Measurements from ENCODE around the gene NUP160. TPM values are rescaled to one million over a fixed set of nuclear protein-coding genes. Genes with fewer than 3 reads are reported as not detected.
"Not testable (repeated sequence)": the region's sequence is repeated elsewhere in the genome, so short reads cannot be mapped to it uniquely, and the experiment has no call there.

The NUP160 gene
- total RNA-seq, 2 experiments from 2014 or later: 76.4 to 77.0 TPM

GRCh38 chr11:47768101-47768612 lies 80.0 kb downstream of the NUP160 start:
- TF ChIP-seq CTCF (IDR thresholded peaks at IDR 0.05): no peak
- H3K4me3 Mint-ChIP-seq: peak overlapping the region; percentile 99
- intact Hi-C loops (cut with micrococcal nuclease): no loop called here
- POLR2A ChIA-PET: interaction anchor here (0.6 to 2.1 kb wide), 13 partner anchors 8 to 190 kb away, joined by 3 to 9 read pairs (median 3); no protein-coding TSS in a partner anchor
- no peaks in the 10 kb centered on the region for H3K9me3 Mint-ChIP-seq
- ATAC-seq (no peak), DNase-seq (peak; percentile 45)
- H3K27ac Mint-ChIP-seq: peak overlapping the region; percentile 100
- H3K27me3 Mint-ChIP-seq: no peaks in the 10 kb centered on the region
- CTCF ChIA-PET: interaction anchor here (1.3 kb wide), 1 partner anchor 10 kb away, joined by 4 read pairs; no protein-coding TSS in a partner anchor
- H3K4me1 Mint-ChIP-seq (ENCODE audit: low read depth): peaks cover 17% of the 10 kb centered on the region
- peaks cover 28% of the 10 kb centered on the region for H3K36me3 Mint-ChIP-seq (ENCODE audit: low read depth)

DNA sequence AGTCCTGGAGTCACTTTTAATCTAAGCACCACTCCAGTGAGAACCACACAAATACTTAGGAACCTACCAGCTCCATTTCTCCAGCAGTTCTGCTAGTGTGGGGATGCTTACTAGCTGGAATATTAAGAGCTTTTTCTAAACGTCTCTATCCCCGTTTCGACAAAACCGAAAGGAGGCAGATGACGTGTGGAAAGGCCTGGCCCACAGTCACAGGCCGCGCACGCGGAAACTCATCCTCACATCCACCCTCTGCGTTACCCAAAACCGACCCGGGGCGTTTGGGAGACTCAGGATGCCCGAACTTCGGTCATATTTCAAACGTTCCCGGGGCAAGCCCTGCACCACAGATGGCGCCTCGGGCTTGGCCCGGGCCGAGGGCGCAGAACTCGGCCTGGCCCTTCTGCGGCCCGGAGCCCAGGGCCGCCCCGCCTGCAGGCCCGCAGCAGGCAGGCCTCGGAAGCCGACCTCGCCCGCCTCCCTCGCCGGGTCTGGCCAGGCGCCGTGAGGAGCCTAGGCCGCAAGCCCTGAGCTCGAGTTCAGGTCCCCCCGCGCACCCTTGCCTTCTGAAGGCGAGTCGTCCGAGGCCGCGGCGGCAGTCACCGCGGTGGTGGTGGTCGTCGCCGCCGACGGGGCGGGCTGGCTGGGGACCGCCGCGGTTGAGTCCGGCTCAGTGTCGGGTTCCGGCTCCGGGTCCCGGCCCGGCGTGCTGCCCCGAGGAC lies 81.5 kb downstream of the NUP160 start:
- H3K27me3 Mint-ChIP-seq: no peaks in the 10 kb centered on the region
- intact Hi-C loops (cut with micrococcal nuclease): no loop called here
- peaks cover 37% of the 10 kb centered on the region for H3K36me3 Mint-ChIP-seq (ENCODE audit: low read depth)
- peak overlapping the region; percentile 100 for H3K27ac Mint-ChIP-seq
- no peak for TF ChIP-seq CTCF (IDR thresholded peaks at IDR 0.05)
- ATAC-seq: peak; percentile 28
- H3K4me3 Mint-ChIP-seq: peak overlapping the region; percentile 99
- ChIA-PET POLR2A (interaction anchor here (0.6 to 2.1 kb wide), 23 partner anchors 8 to 343 kb away, joined by 3 to 14 read pairs (median 3); partner anchors contain the start of genes NUP160 and PTPMT1), CTCF (no interaction called here)
- peaks cover 17% of the 10 kb centered on the region for H3K4me1 Mint-ChIP-seq (ENCODE audit: low read depth)
- DNase-seq: peak; percentile 87
- no peaks in the 10 kb centered on the region for H3K9me3 Mint-ChIP-seq

- peak overlapping the region; percentile 98 for H3K27ac Mint-ChIP-seq
- no peaks in the 10 kb centered on the region for H3K9me3 Mint-ChIP-seq
- intact Hi-C loops (cut with micrococcal nuclease): no loop called here
- peak overlapping the region; percentile 99 for H3K4me3 Mint-ChIP-seq
- no peaks in the 10 kb centered on the region for H3K27me3 Mint-ChIP-seq
- peaks cover 22% of the 10 kb centered on the region for H3K4me1 Mint-ChIP-seq (ENCODE audit: low read depth)
- ATAC-seq: no peak
- no peak for DNase-seq
- TF ChIP-seq CTCF (IDR thresholded peaks at IDR 0.05): no peak
- POLR2A ChIA-PET: interaction anchor here (0.6 to 2.1 kb wide), 2 partner anchors 9 to 397 kb away, joined by 3 to 8 read pairs; no protein-coding TSS in a partner anchor
- CTCF ChIA-PET: interaction anchor here (0.7 to 1.1 kb wide), 3 partner anchors 52 to 91 kb away, joined by 3 to 4 read pairs (median 3); no protein-coding TSS in a partner anchor
- H3K36me3 Mint-ChIP-seq (ENCODE audit: low read depth): peaks cover 44% of the 10 kb centered on the region
Measured at GRCh38 chr11:47765086-47765485, 83.1 kb downstream of the NUP160 start.

- H3K27ac Mint-ChIP-seq; H3K9me3 Mint-ChIP-seq; ATAC-seq; H3K27me3 Mint-ChIP-seq; H3K4me3 Mint-ChIP-seq; DNase-seq; CTCF ChIA-PET; intact Hi-C loops (cut with micrococcal nuclease): not testable (repeated sequence)
- Mint-ChIP-seq H3K36me3 (ENCODE audit: low read depth) (peaks cover 63% of the 10 kb centered on the region), H3K4me1 (ENCODE audit: low read depth) (peaks cover 16% of the 10 kb centered on the region)
- POLR2A ChIA-PET: interaction anchor here (1.3 to 1.5 kb wide), 3 partner anchors 8 to 44 kb away, joined by 4 to 9 read pairs (median 6); partner anchors contain the start of genes AGBL2 and FNBP4
Measured at GRCh38 chr11:47759291-47759690, 88.9 kb downstream of the NUP160 start.

- peaks cover 16% of the 10 kb centered on the region for H3K4me1 Mint-ChIP-seq (ENCODE audit: low read depth)
- ATAC-seq: no peak
- no peak for DNase-seq
- ChIA-PET POLR2A (interaction anchor here (0.7 to 1.8 kb wide), 8 partner anchors 10 to 609 kb away, joined by 3 to 8 read pairs (median 3); partner anchors contain the start of gene FNBP4), CTCF (no interaction called here)
- no peak overlapping the region for H3K27ac Mint-ChIP-seq
- H3K27me3 Mint-ChIP-seq: no peaks in the 10 kb centered on the region
- H3K4me3 Mint-ChIP-seq: no peak overlapping the region
- TF ChIP-seq CTCF (IDR thresholded peaks at IDR 0.05): no peak
- intact Hi-C loops (cut with micrococcal nuclease): no loop called here
- no peaks in the 10 kb centered on the region for H3K9me3 Mint-ChIP-seq
- H3K36me3 Mint-ChIP-seq (ENCODE audit: low read depth): peaks cover 61% of the 10 kb centered on the region
Measured at GRCh38 chr11:47756208-47756607, 91.9 kb downstream of the NUP160 start.

All from activated CD8-positive, alpha-beta T cell treated with anti-CD3 and anti-CD28 coated beads for 36 hours (primary cell).